Endothelial cell of umbilical vein (primary cell): ENCODE measurements around the gene PXYLP1. TPM values are rescaled to one million over a fixed set of nuclear protein-coding genes. Genes with fewer than 3 reads are reported as not detected.

Experiments
- BruUV-seq: library from RNA; stranded (reverse); fragments of 400-500 nt; replicated peaks from 2 replicates; lab custom pipeline; 2021; lab: Mats Ljungman, UMichigan
- CTCF ChIA-PET: fragments of 300-600, 350-600 bp; sonication (Branson Sonifier 250); formaldehyde crosslinking; loops from one replicate; lab custom pipeline; 2021; ENCODE audit warnings: antibody characterized with exemption, inconsistent platforms; lab: Charles Lee
- POLR2A ChIA-PET: fragments of 300-600, 350-600 bp; sonication (Branson Sonifier 250); formaldehyde crosslinking; loops from one replicate; lab custom pipeline; 2021; ENCODE audit warnings: antibody characterized with exemption, inconsistent platforms; lab: Charles Lee
- DNase-seq: peaks from one replicate; pipeline ENCODE4 v3.0.0-alpha.2; 2011; ENCODE audit warnings: low read depth, low spot score
- FAIRE-seq: peaks from 2 replicates; lab custom pipeline; 2011; peaks lifted over from hg19 to GRCh38; lab: Jason Lieb, UNC
- H2AFZ ChIP-seq: 2 replicates; pipeline ENCODE4 v1.6.0; 2012; ENCODE audit warnings: low read depth, low read length, control low read depth, inconsistent platforms
- H3K27ac ChIP-seq: 2 replicates; pipeline ENCODE4 v1.5.1; 2011; ENCODE audit warnings: low read depth, mild to moderate bottlenecking, control low read depth, low read length, moderate library complexity; ENCODE audit not compliant: insufficient read depth
- H3K27me3 ChIP-seq, 2 experiments: 2 replicates each; pipeline versions ENCODE4 v1.6.0 to v1.6.1; 2011; ENCODE audit warnings: low read length in 2 of 2, mixed read lengths in 1 of 2; ENCODE audit not compliant: control insufficient read depth in 2 of 2, insufficient read depth in 2 of 2
- H3K36me3 ChIP-seq, 2 experiments: 2 replicates in 1 of 2; 3 replicates in 1 of 2; pipeline ENCODE4 v1.5.1; 2011; ENCODE audit warnings: low read length in 2 of 2, mild to moderate bottlenecking in 1 of 2, moderate library complexity in 1 of 2; ENCODE audit not compliant: control insufficient read depth in 2 of 2, insufficient read depth in 2 of 2; ENCODE audit errors: extremely low read depth in 1 of 2
- H3K4me1 ChIP-seq: 3 replicates; pipeline ENCODE4 v1.5.1; 2011; ENCODE audit warnings: mild to moderate bottlenecking, low read length; ENCODE audit not compliant: control insufficient read depth, insufficient read depth; ENCODE audit errors: extremely low read depth
- H3K4me2 ChIP-seq: 2 replicates; pipeline ENCODE4 v1.6.1; 2011; ENCODE audit warnings: low read length, control low read depth, mixed read lengths; ENCODE audit not compliant: insufficient read depth
- H3K4me3 ChIP-seq, 3 experiments: fragments of 200-600 bp in 1 of 3; sonication (generic), shearing (Covaris generic) in 1 of 3; replicated peaks in 1 of 3; 2 replicates each; pipeline ENCODE4 v1.5.1; 2011 to 2016; ENCODE audit warnings: control low read depth in 3 of 3, low read length in 3 of 3, mild to moderate bottlenecking in 2 of 3, inconsistent platforms in 1 of 3, low read depth in 1 of 3, moderate library complexity in 1 of 3; ENCODE audit not compliant: insufficient read depth in 1 of 3
- H3K79me2 ChIP-seq: 2 replicates; pipeline ENCODE4 v1.6.0; 2012; ENCODE audit warnings: low read length, inconsistent platforms; ENCODE audit not compliant: control insufficient read depth, insufficient read depth
- H3K9ac ChIP-seq: replicated peaks from 2 replicates; pipeline ENCODE3; 2011; ENCODE audit warnings: low read length, control low read depth; ENCODE audit not compliant: insufficient read depth; ENCODE audit errors: extremely low read depth
- H3K9me1 ChIP-seq: replicated peaks from 3 replicates; pipeline ENCODE4 v1.6.0; 2011; ENCODE audit warnings: mild to moderate bottlenecking, low read length; ENCODE audit not compliant: control insufficient read depth, insufficient read depth; ENCODE audit errors: extremely low read depth
- H3K9me3 ChIP-seq: replicated peaks from 2 replicates; pipeline ENCODE4 v1.5.1; 2012; ENCODE audit warnings: low read length, inconsistent platforms; ENCODE audit not compliant: control insufficient read depth, insufficient read depth
- H4K20me1 ChIP-seq: replicated peaks from 2 replicates; pipeline ENCODE3; 2011; ENCODE audit warnings: mild to moderate bottlenecking, low read length; ENCODE audit not compliant: control insufficient read depth, insufficient read depth; ENCODE audit errors: extremely low read depth
- CTCF ChIP-seq, 2 donors: IDR thresholded peaks; 1 replicate in 1 of 2; 2 replicates in 1 of 2; pipeline ENCODE4 v1.5.1; 2011; ENCODE audit warnings: low read length in 2 of 2, mild to moderate bottlenecking in 2 of 2, moderate library complexity in 2 of 2, control low read depth in 1 of 2, inconsistent platforms in 1 of 2, low read depth in 1 of 2; ENCODE audit not compliant: insufficient read depth in 1 of 2; ENCODE audit errors: extremely low read depth in 1 of 2
- FOS ChIP-seq: IDR thresholded peaks from 2 replicates; pipeline ENCODE4 v1.6.1; 2011; ENCODE audit warnings: mild to moderate bottlenecking, low read length, moderate library complexity, borderline replicate concordance; ENCODE audit not compliant: insufficient read depth
- GATA2 ChIP-seq: IDR thresholded peaks from 2 replicates; pipeline ENCODE4 v1.7.0; 2011; ENCODE audit warnings: low read depth, mild to moderate bottlenecking, moderate library complexity, mixed read lengths, low read length; ENCODE audit not compliant: insufficient read length, insufficient read depth
- JUN ChIP-seq: IDR thresholded peaks from 2 replicates; pipeline ENCODE4 v1.6.1; 2011; ENCODE audit warnings: borderline replicate concordance, low read depth; ENCODE audit not compliant: insufficient read length, insufficient read depth
- POLR2A ChIP-seq: IDR thresholded peaks from 2 replicates; pipeline ENCODE4 v1.6.1; 2012; ENCODE audit warnings: low read depth, mild to moderate bottlenecking, control low read depth, low read length
- POLR2AphosphoS5 ChIP-seq: IDR thresholded peaks from 2 replicates; pipeline ENCODE4 v1.6.1; 2012; ENCODE audit warnings: low read depth, mild to moderate bottlenecking, control low read depth, low read length, moderate library complexity; ENCODE audit not compliant: insufficient read depth
- dilution Hi-C: fragments of 300-500 bp; cut with MboI; formaldehyde crosslinking; loops from one replicate; pipeline ENCODE4 v1.15.0; 2019; ENCODE audit warnings: low sequenced_read_pairs; ENCODE audit not compliant: extremely low pct_ligation_motif_present
- intact Hi-C: fragments of 100-400 bp; cut with micrococcal nuclease; formaldehyde crosslinking; loops from one replicate; pipeline ENCODE4 v1.10.0; 2022
- polyA plus RNA-seq, 4 experiments: library from polyadenylated mRNA; depleted of rRNA in 3 of 4; stranded (reverse) in 3 of 4; unstranded in 1 of 4; fragments of >200 nt; gene quantifications; 2 replicates each; pipeline versions ENCODE4 v1.2.1 to v1.2.3, GENCODE V29; 2011 to 2012; ENCODE audit warnings: missing spikeins in 1 of 4
- total RNA-seq: library from RNA; stranded (reverse); gene quantifications from 2 replicates; pipeline ENCODE4 v1.2.3, GENCODE V29; 2021

PXYLP1 gene
- total and polyA plus RNA-seq, 2 donors (not counting 3 experiments of a cell fraction or from before 2014, with no cell fraction given) = 0.84 to 1.7 TPM

DNA sequence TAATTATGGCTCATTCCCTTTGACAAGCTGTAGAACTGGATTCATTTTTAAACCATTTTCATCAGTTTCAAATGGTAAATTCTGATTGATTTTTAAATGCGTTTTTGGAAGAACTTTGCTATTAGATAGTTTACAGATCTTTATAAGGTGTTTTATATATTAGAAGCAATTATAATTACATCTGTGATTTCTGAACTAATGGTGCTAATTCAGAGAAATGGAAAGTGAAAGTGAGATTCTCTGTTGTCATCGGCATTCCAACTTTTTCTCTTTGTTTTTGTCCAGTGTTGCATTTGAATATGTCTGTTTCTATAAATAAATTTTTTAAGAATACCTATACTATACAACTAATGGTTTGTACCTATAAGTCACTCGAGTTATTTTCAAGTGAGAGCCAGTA, 62.7 kb downstream of the PXYLP1 start:
- Histone ChIP-seq H3K9ac (peak overlapping the region; percentile 80), H3K36me3 (no peaks in the 10 kb centered on the region), H3K27me3 (no peaks in the 10 kb centered on the region), H3K4me3 (peak overlapping the region; percentile 18 to 85 (median 77)), H3K9me3 (no peaks in the 10 kb centered on the region), H2AFZ (peak overlapping the region; percentile 36), H4K20me1 (no peaks in the 10 kb centered on the region), H3K4me2 (peak overlapping the region; percentile 100), H3K9me1 (no peaks in the 10 kb centered on the region), H3K27ac (peak overlapping the region; percentile 65), H3K79me2 (no peaks in the 10 kb centered on the region), H3K4me1 (peaks cover 8% of the 10 kb centered on the region)
- TF ChIP-seq POLR2AphosphoS5 (no peak), POLR2A (no peak), CTCF (IDR thresholded peaks at IDR 0.05; ENCODE audit: extremely low read depth in 1 of 2, insufficient read depth in 1 of 2, low read depth in 1 of 2, low read length in 2 of 2) (no peak), FOS (no peak), GATA2 (no peak), JUN (no peak)
- dilution Hi-C loops (no loop called here), intact Hi-C loops (no loop called here)
- FAIRE-seq = no peak
- CTCF ChIA-PET = interaction anchor here (1.0 to 1.8 kb wide), 8 partner anchors 9 to 161 kb away, joined by 3 to 9 read pairs (median 4); partner anchors contain the start of gene PXYLP1
- peak; percentile 62 for DNase-seq
- POLR2A ChIA-PET = no interaction called here
- BruUV-seq = no TSS peak
